AG09309 (cell line): Measurements from ENCODE around the gene LNPK.
"Not testable (repeated sequence)": the region's sequence is repeated elsewhere in the genome, so short reads cannot be mapped to it uniquely, and the experiment has no call there.

Source experiments
- DNase-seq: peaks from one replicate; pipeline ENCODE4 v3.0.0-alpha.2; 2010; ENCODE audit warnings: low read depth
- H3K4me3 ChIP-seq: 2 replicates; pipeline ENCODE4 v1.5.1; 2011; ENCODE audit warnings: mild to moderate bottlenecking, low read depth, low read length, moderate library complexity; ENCODE audit not compliant: control insufficient read depth
- CTCF ChIP-seq: IDR thresholded peaks from 2 replicates; pipeline ENCODE4 v1.5.1; 2011; ENCODE audit warnings: mild to moderate bottlenecking, low read depth, low read length, inconsistent platforms; ENCODE audit not compliant: insufficient read depth, control insufficient read depth; ENCODE audit errors: missing control alignments

Gene LNPK

GRCh38 chr2:175922160-175922559 is 79.9 kb downstream of the LNPK start:
- no peak for DNase-seq
- no peak overlapping the region for H3K4me3 ChIP-seq
- no peak for TF ChIP-seq CTCF

- no peak for TF ChIP-seq CTCF
- H3K4me3 ChIP-seq: no peak overlapping the region
- DNase-seq: no peak
Observed at GRCh38 chr2:175918935-175919334, 83.1 kb downstream of the LNPK start.

GRCh38 chr2:175914846-175915245 is 87.2 kb downstream of the LNPK start:
- no peak overlapping the region for H3K4me3 ChIP-seq
- DNase-seq: no peak
- no peak for TF ChIP-seq CTCF

GRCh38 chr2:175913849-175914743 is 88.0 kb downstream of the LNPK start:
- not testable (repeated sequence) for H3K4me3 ChIP-seq, DNase-seq

GRCh38 chr2:175913267-175913666 is 88.8 kb downstream of the LNPK start:
- not testable (repeated sequence) for DNase-seq, H3K4me3 ChIP-seq

- no peak overlapping the region for H3K4me3 ChIP-seq
- no peak for DNase-seq
- TF ChIP-seq CTCF: no peak
Observed at GRCh38 chr2:175904035-175904434, 98.0 kb downstream of the LNPK start.

GRCh38 chr2:175903384-175903936 is 98.6 kb downstream of the LNPK start:
- no peak for DNase-seq
- no peak for TF ChIP-seq CTCF
- H3K4me3 ChIP-seq: no peak overlapping the region

- not testable (repeated sequence) for H3K4me3 ChIP-seq, DNase-seq
Observed at GRCh38 chr2:175895957-175896356, 106.1 kb downstream of the LNPK start.
